AG04450 (cell line): Measurements from ENCODE around the gene PAM. TPM values are rescaled to one million over a fixed set of nuclear protein-coding genes. Genes with fewer than 3 reads are reported as not detected.

Experiments
- CTCF ChIA-PET: fragments of 300-600, 350-600 bp; formaldehyde crosslinking; extraction: SDS; loops from one replicate; lab custom pipeline; 2022; ENCODE audit warnings: antibody characterized with exemption, inconsistent platforms; lab: Charles Lee
- POLR2A ChIA-PET: fragments of 350-600 bp; formaldehyde crosslinking; extraction: SDS; loops from one replicate; lab custom pipeline; 2021; ENCODE audit warnings: antibody characterized with exemption, inconsistent platforms; lab: Yijun Ruan, JAX
- DNase-seq: peaks from one replicate; pipeline ENCODE4 v3.0.0-alpha.2; 2011; ENCODE audit warnings: low read depth, low spot score
- H3K27ac ChIP-seq: one replicate; pipeline ENCODE4 v1.5.1; 2012; ENCODE audit warnings: low read depth, low read length, control low read depth
- H3K27me3 ChIP-seq: one replicate; pipeline ENCODE4 v1.6.0; 2012; ENCODE audit warnings: low read length; ENCODE audit not compliant: control insufficient read depth, insufficient read depth
- H3K4me3 ChIP-seq: 2 replicates; pipeline ENCODE4 v1.5.1; 2011; ENCODE audit warnings: mild to moderate bottlenecking, low read depth, low read length, control low read depth
- H3K9me3 ChIP-seq: 2 replicates; pipeline ENCODE4 v1.5.1; 2012; ENCODE audit warnings: low read length; ENCODE audit not compliant: control insufficient read depth, insufficient read depth
- CTCF ChIP-seq: IDR thresholded peaks from 2 replicates; pipeline ENCODE4 v1.5.1; 2011; ENCODE audit warnings: low read depth, low read length, control low read depth, inconsistent platforms
- polyA plus RNA-seq: library from polyadenylated mRNA; depleted of rRNA; stranded (reverse); fragments of >200 nt; gene quantifications from 2 replicates; pipeline ENCODE4 v1.2.3, GENCODE V29; 2011

The PAM gene
- polyA plus RNA-seq, 1 experiment, result 307 TPM

DNA sequence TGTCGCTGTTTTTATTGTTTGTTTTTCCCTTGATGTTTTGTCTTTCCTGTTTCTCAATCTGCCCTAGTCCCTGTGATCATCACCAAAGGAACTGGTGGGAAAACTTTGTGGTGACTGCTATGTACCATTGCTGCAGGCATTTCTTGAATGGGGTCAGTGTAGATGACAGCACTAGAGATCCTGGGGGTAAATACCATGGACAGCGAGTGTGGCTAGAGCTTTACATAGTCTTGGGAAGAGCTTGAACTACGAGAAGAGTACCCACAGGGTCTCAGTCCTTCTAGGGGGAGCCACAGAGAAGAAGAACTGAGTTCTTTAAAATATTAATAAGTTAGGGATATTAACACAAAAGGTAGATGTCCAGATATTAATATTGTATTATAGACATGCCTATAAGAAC, 138.8 kb downstream of the PAM start:
- no peaks in the 10 kb centered on the region for H3K27me3 ChIP-seq
- CTCF ChIA-PET, result interaction anchor here (0.9 to 1.1 kb wide), 2 partner anchors 149 to 213 kb away, joined by 3 read pairs; no protein-coding TSS in a partner anchor
- H3K27ac ChIP-seq, result no peak overlapping the region
- no peaks in the 10 kb centered on the region for H3K9me3 ChIP-seq
- no peak for TF ChIP-seq CTCF
- no peak overlapping the region for H3K4me3 ChIP-seq
- POLR2A ChIA-PET, result no interaction called here
- DNase-seq, result no peak

DNA sequence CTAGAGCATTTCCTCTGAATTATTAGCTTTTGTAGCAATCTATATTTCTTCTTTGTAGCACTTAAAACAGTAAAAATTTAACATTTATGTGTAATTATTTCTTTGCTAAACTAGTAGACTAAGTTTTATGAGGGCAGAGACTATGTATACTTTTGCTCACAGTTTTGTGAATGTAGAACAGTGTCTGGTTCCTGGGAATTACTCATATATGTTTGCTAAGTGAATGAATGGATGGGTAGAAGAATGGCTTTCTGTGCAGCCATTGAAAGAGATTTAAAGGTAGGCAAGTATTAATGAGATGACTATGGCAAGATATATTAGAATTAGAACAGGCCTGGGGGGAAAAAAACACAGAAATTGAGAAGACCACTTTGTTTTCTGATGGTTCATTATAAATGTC, 140.1 kb downstream of the PAM start:
- no peak overlapping the region for H3K4me3 ChIP-seq
- TF ChIP-seq CTCF, result no peak
- no peaks in the 10 kb centered on the region for H3K27me3 ChIP-seq
- H3K27ac ChIP-seq, result no peak overlapping the region
- H3K9me3 ChIP-seq, result no peaks in the 10 kb centered on the region
- no peak for DNase-seq
- ChIA-PET CTCF (no interaction called here), POLR2A (no interaction called here)

- no peak for TF ChIP-seq CTCF
- no peak overlapping the region for H3K27ac ChIP-seq
- no peak for DNase-seq
- no peaks in the 10 kb centered on the region for H3K9me3 ChIP-seq
- no peak overlapping the region for H3K4me3 ChIP-seq
- ChIA-PET CTCF (interaction anchor here (0.9 kb wide), 1 partner anchor 9 kb away, joined by 4 read pairs; no protein-coding TSS in a partner anchor), POLR2A (no interaction called here)
- no peaks in the 10 kb centered on the region for H3K27me3 ChIP-seq
Observed at GRCh38 chr5:102895976-102896375, 140.9 kb downstream of the PAM start.

- no peak overlapping the region for H3K4me3 ChIP-seq
- no peak overlapping the region for H3K27ac ChIP-seq
- CTCF ChIA-PET, result no interaction called here
- no peaks in the 10 kb centered on the region for H3K27me3 ChIP-seq
- no peak for TF ChIP-seq CTCF
- no peak for DNase-seq
- H3K9me3 ChIP-seq, result no peaks in the 10 kb centered on the region
- POLR2A ChIA-PET, result no interaction called here
Observed at GRCh38 chr5:102901424-102902134, 146.5 kb downstream of the PAM start.

DNA sequence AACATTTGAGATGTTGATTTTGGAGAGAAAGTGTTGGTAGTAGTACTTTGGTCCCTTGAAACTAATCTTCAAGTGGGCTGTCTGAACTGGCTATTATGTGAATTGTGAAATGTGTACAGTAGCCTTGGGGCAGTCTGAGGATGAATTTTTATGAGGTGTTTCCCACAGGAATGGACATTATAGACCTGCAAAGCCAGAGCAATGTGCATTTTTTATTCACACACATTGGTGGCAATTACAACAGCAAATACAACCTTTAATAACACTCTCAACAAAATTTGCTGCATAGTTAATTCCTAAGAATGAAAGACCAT, 147.0 kb downstream of the PAM start:
- no peak for TF ChIP-seq CTCF
- CTCF ChIA-PET, result no interaction called here
- POLR2A ChIA-PET, result no interaction called here
- Histone ChIP-seq H3K4me3 (no peak overlapping the region), H3K9me3 (no peaks in the 10 kb centered on the region), H3K27ac (no peak overlapping the region), H3K27me3 (no peaks in the 10 kb centered on the region)
- no peak for DNase-seq
